HepG2 (cell line): ENCODE measurements around the gene CASKIN1. TPM values are rescaled to one million over a fixed set of nuclear protein-coding genes. Genes with fewer than 3 reads are reported as not detected.
A peak's percentile ranks its signal among the peaks of the same experiment; 100 is the strongest.

Experiments
- AGO1 ChIP-seq: fragments of 200-400 bp; formaldehyde crosslinking; IDR thresholded peaks from 2 replicates; pipeline ENCODE4 v1.6.1; 2017; ENCODE audit warnings: mild to moderate bottlenecking, low read depth, low read length, moderate library complexity; ENCODE audit not compliant: poor library complexity, severe bottlenecking
- BRD4 ChIP-seq: sonication (generic); formaldehyde crosslinking; IDR thresholded peaks from 2 replicates; pipeline ENCODE4 v1.4.0; 2020; ENCODE audit warnings: missing genetic modification reagents
- HMG20A ChIP-seq: IDR thresholded peaks from 2 replicates; pipeline ENCODE4 v1.6.1; 2016; ENCODE audit warnings: borderline replicate concordance
- IRF2 ChIP-seq: IDR thresholded peaks from 2 replicates; pipeline ENCODE4 v1.6.1; 2018; ENCODE audit warnings: missing genetic modification reagents, missing compliant biosample characterization
- ISL2 ChIP-seq: sonication (generic); formaldehyde crosslinking; IDR thresholded peaks from 2 replicates; pipeline ENCODE4 v1.5.0; 2020; ENCODE audit warnings: missing genetic modification reagents
- KLF9 ChIP-seq: IDR thresholded peaks from 2 replicates; pipeline ENCODE4 v1.6.1; 2016; ENCODE audit warnings: low read depth
- PHF20 ChIP-seq: sonication (generic); formaldehyde crosslinking; IDR thresholded peaks from 2 replicates; pipeline ENCODE4 v1.5.0; 2020; ENCODE audit warnings: mild to moderate bottlenecking, missing genetic modification reagents
- POLR2AphosphoS2 ChIP-seq: IDR thresholded peaks from 2 replicates; pipeline ENCODE4 v1.6.1; 2011; ENCODE audit warnings: low read depth, low read length, improper control_type of control experiment
- SMARCE1 ChIP-seq: fragments of 450-650 bp; IDR thresholded peaks from 2 replicates; pipeline ENCODE4 v1.6.1; 2017; ENCODE audit warnings: borderline replicate concordance
- SRSF9 ChIP-seq: fragments of 200-400 bp; formaldehyde crosslinking; IDR thresholded peaks from 2 replicates; pipeline ENCODE4 v1.6.1; 2018; ENCODE audit warnings: borderline replicate concordance, mild to moderate bottlenecking, low read depth, low read length; ENCODE audit not compliant: insufficient read depth, poor library complexity, severe bottlenecking
- ZFP36 ChIP-seq: fragments of 150-350 bp; IDR thresholded peaks from 2 replicates; pipeline ENCODE4 v1.6.1; 2018; ENCODE audit warnings: borderline replicate concordance, low read length, low read depth; ENCODE audit not compliant: partially characterized antibody
- ZKSCAN5 ChIP-seq: sonication (generic); formaldehyde crosslinking; IDR thresholded peaks from 2 replicates; pipeline ENCODE4 v1.5.1; 2020; ENCODE audit warnings: mild to moderate bottlenecking, missing genetic modification reagents
- ZNF75D ChIP-seq: sonication (generic); formaldehyde crosslinking; IDR thresholded peaks from 2 replicates; pipeline ENCODE4 v1.8.1; 2023; ENCODE audit warnings: missing genetic modification reagents, mild to moderate bottlenecking, borderline replicate concordance
- polyA plus RNA-seq, 8 experiments: library from polyadenylated mRNA; depleted of rRNA in 3 of 8; stranded (reverse) in 7 of 8; unstranded in 1 of 8; fragments of >200 nt; fragmentation: Illumina TruSeq in 4 of 8; extraction: Trizol in 4 of 8; gene quantifications; 2 replicates each; pipeline versions ENCODE4 v1.2.1 to v1.2.3, GENCODE V29; 2011 to 2016; ENCODE audit warnings: low read depth in 4 of 8, missing spikeins in 1 of 8, mixed read lengths in 1 of 8; ENCODE audit not compliant: insufficient read depth in 1 of 8
- total RNA-seq, 5 experiments: library from RNA; depleted of rRNA; stranded (reverse); fragments of >200 nt; fragmentation: Illumina TruSeq; extraction: Trizol; gene quantifications; 2 replicates each; pipeline ENCODE4 v1.2.3, GENCODE V29; 2016; ENCODE audit warnings: low read depth in 1 of 5
- TF ChIP-seq, protein P1 (sequence below): sonication (generic); formaldehyde crosslinking; IDR thresholded peaks from 2 replicates; pipeline ENCODE4 v1.4.0; 2020; ENCODE audit warnings: missing genetic modification reagents, borderline replicate concordance
- TF ChIP-seq, protein P2 (sequence below): sonication (generic); formaldehyde crosslinking; IDR thresholded peaks from 2 replicates; pipeline ENCODE4 v1.9.0; 2022; ENCODE audit warnings: low read depth, missing genetic modification reagents
- TF ChIP-seq, protein P3 (sequence below): sonication (generic); formaldehyde crosslinking; IDR thresholded peaks from 2 replicates; pipeline ENCODE4 v1.8.1; 2023; ENCODE audit warnings: mild to moderate bottlenecking, missing genetic modification reagents
- TF ChIP-seq, protein P4 (sequence below): sonication (generic); formaldehyde crosslinking; IDR thresholded peaks from 2 replicates; pipeline ENCODE4 v1.4.0; 2020; ENCODE audit warnings: mild to moderate bottlenecking, low read depth, missing genetic modification reagents

Gene CASKIN1
- total and polyA plus RNA-seq, 2 of the 13 experiments (the other 11 are each of a cell fraction or from before 2014, with no cell fraction given): 1.2 to 2.2 TPM

DNA sequence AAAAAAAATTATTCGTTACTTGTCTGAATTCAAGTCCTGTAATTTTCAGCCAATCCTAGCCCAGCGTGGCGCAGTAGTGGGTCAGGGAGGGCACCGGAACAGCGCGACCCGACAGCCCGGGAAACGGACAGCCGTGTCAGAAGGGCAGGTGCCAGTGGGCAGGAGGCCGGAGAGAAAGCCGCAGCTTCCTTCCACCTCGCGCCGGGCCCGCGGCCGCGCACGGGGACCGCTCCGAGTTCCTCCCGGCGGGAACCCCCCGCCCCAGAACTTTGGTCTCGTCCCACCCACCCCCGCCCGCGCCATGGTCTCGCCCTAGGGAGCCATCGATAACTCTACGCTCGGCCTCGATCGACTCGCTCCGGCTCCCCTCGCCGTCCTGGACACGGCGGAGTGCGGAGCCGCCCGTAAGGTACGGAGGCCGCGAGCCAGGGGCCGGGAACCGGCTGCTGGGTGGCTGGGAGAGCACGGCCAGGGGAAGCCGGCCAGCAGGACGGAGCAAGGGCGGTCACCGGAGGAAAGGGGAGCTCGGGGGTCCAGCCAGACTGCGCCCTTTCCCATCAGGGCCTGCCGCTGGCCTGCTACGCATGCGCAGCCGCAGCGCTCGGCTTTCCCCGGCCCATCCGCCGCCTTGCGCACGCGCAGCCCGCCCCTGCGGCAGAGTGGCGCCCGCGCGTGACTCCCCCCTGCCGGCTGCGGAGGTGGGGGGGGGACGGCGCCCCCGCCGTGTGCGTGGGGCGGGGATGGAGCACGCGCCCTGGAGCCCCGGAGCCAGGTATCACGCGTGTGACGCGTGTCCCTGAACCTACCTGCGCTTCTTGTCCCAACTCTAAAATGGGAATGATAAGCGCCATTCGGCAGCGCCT, 8.9 kb upstream of the CASKIN1 start, which contains the start of gene MLST8 (continued):
- TF ChIP-seq, protein P1, sequence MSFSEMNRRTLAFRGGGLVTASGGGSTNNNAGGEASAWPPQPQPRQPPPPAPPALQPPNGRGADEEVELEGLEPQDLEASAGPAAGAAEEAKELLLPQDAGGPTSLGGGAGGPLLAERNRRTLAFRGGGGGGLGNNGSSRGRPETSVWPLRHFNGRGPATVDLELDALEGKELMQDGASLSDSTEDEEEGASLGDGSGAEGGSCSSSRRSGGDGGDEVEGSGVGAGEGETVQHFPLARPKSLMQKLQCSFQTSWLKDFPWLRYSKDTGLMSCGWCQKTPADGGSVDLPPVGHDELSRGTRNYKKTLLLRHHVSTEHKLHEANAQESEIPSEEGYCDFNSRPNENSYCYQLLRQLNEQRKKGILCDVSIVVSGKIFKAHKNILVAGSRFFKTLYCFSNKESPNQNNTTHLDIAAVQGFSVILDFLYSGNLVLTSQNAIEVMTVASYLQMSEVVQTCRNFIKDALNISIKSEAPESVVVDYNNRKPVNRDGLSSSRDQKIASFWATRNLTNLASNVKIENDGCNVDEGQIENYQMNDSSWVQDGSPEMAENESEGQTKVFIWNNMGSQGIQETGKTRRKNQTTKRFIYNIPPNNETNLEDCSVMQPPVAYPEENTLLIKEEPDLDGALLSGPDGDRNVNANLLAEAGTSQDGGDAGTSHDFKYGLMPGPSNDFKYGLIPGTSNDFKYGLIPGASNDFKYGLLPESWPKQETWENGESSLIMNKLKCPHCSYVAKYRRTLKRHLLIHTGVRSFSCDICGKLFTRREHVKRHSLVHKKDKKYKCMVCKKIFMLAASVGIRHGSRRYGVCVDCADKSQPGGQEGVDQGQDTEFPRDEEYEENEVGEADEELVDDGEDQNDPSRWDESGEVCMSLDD (CRISPR knock-in tag): no peak
- TF ChIP-seq POLR2AphosphoS2 (peak; percentile 98), HMG20A (CRISPR knock-in tag) (no peak), BRD4 (CRISPR knock-in tag) (0 out of 2 replicates have a peak, but pooled peaks have one; percentile 28), SMARCE1 (no peak), ISL2 (CRISPR knock-in tag) (no peak; the same call in 1 of the 2 replicates), ZFP36 (no peak), ZKSCAN5 (0 out of 2 replicates have a peak, but pooled peaks have one; percentile 24), AGO1 (peak; percentile 77), ZNF75D (no peak), KLF9 (CRISPR knock-in tag) (no peak), PHF20 (CRISPR knock-in tag) (peak; percentile 75; the same call in 1 of the 2 replicates), IRF2 (no peak; the same call in 1 of the 2 replicates), SRSF9 (no peak)
- TF ChIP-seq, protein P2, sequence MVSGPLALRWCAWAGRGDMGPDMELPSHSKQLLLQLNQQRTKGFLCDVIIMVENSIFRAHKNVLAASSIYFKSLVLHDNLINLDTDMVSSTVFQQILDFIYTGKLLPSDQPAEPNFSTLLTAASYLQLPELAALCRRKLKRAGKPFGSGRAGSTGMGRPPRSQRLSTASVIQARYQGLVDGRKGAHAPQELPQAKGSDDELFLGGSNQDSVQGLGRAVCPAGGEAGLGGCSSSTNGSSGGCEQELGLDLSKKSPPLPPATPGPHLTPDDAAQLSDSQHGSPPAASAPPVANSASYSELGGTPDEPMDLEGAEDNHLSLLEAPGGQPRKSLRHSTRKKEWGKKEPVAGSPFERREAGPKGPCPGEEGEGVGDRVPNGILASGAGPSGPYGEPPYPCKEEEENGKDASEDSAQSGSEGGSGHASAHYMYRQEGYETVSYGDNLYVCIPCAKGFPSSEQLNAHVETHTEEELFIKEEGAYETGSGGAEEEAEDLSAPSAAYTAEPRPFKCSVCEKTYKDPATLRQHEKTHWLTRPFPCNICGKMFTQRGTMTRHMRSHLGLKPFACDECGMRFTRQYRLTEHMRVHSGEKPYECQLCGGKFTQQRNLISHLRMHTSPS (CRISPR knock-in tag): no peak
- TF ChIP-seq, protein P3, sequence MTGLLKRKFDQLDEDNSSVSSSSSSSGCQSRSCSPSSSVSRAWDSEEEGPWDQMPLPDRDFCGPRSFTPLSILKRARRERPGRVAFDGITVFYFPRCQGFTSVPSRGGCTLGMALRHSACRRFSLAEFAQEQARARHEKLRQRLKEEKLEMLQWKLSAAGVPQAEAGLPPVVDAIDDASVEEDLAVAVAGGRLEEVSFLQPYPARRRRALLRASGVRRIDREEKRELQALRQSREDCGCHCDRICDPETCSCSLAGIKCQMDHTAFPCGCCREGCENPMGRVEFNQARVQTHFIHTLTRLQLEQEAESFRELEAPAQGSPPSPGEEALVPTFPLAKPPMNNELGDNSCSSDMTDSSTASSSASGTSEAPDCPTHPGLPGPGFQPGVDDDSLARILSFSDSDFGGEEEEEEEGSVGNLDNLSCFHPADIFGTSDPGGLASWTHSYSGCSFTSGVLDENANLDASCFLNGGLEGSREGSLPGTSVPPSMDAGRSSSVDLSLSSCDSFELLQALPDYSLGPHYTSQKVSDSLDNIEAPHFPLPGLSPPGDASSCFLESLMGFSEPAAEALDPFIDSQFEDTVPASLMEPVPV: peak; percentile 61; the same call in 1 of the 2 replicates
- TF ChIP-seq, protein P4, sequence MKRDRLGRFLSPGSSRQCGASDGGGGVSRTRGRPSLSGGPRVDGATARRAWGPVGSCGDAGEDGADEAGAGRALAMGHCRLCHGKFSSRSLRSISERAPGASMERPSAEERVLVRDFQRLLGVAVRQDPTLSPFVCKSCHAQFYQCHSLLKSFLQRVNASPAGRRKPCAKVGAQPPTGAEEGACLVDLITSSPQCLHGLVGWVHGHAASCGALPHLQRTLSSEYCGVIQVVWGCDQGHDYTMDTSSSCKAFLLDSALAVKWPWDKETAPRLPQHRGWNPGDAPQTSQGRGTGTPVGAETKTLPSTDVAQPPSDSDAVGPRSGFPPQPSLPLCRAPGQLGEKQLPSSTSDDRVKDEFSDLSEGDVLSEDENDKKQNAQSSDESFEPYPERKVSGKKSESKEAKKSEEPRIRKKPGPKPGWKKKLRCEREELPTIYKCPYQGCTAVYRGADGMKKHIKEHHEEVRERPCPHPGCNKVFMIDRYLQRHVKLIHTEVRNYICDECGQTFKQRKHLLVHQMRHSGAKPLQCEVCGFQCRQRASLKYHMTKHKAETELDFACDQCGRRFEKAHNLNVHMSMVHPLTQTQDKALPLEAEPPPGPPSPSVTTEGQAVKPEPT (CRISPR knock-in tag): no peak
